ENCODE measurements around the gene PAQR4. TPM values are rescaled to one million over a fixed set of nuclear protein-coding genes. Genes with fewer than 3 reads are reported as not detected.

Gene PAQR4
- total RNA-seq, 2 experiments from 2014 or later: 29.4 to 30.4 TPM

DNA sequence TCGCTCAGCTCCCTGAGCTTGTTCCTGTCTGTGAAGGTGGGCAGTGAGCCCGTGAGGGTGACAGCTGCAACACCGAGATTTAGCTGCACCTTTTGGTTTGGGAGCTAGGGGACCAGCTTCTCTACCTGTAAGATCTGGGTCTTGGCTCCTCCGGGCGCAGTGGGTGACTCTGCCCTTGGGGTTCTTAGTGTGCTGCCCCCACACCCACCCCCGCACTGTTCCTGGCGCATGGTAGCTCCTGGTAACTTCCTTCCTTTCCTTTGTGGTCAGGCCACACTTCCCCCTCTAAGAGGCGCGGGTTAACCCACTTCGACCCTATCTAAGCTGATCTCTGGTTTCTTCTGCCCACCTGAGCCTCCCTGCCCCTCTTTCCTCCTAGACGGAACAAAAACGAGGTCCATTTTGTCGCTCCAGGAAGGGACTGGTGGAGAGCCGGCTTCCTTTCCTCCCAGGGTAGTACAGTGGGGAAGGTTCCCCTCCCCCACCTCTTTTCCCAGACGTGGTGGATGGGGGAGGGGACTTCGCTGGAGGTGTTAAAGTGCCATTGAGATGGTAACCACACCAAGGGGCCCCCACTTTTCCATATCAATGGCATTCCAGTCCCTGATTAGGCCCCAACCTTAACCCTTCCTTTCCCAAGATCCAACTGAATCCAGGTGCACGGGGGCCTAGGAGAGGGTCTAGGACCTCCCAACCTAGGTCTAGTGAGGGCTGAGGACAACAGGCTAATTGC is 39.0 kb downstream of the PAQR4 start:
- intact Hi-C loops (cut with micrococcal nuclease): no loop called here
- ATAC-seq: no peak
- Mint-ChIP-seq H3K36me3 (ENCODE audit: low read depth) (no peaks in the 10 kb centered on the region), H3K27ac (no peak overlapping the region), H3K4me3 (no peak overlapping the region), H3K9me3 (no peaks in the 10 kb centered on the region), H3K27me3 (peaks cover 14% of the 10 kb centered on the region), H3K4me1 (ENCODE audit: low read depth) (peaks cover 21% of the 10 kb centered on the region)
- CTCF ChIA-PET: interaction anchor here (0.7 to 5.3 kb wide), 9 partner anchors 13 to 121 kb away, joined by 3 to 56 read pairs (median 7); partner anchors contain the start of genes CLDN6, HCFC1R1, THOC6 and TNFRSF12A
- POLR2A ChIA-PET: interaction anchor here (1.7 kb wide), 2 partner anchors 12 to 19 kb away, joined by 5 to 6 read pairs; partner anchors contain the start of gene TNFRSF12A
- TF ChIP-seq, protein P1, sequence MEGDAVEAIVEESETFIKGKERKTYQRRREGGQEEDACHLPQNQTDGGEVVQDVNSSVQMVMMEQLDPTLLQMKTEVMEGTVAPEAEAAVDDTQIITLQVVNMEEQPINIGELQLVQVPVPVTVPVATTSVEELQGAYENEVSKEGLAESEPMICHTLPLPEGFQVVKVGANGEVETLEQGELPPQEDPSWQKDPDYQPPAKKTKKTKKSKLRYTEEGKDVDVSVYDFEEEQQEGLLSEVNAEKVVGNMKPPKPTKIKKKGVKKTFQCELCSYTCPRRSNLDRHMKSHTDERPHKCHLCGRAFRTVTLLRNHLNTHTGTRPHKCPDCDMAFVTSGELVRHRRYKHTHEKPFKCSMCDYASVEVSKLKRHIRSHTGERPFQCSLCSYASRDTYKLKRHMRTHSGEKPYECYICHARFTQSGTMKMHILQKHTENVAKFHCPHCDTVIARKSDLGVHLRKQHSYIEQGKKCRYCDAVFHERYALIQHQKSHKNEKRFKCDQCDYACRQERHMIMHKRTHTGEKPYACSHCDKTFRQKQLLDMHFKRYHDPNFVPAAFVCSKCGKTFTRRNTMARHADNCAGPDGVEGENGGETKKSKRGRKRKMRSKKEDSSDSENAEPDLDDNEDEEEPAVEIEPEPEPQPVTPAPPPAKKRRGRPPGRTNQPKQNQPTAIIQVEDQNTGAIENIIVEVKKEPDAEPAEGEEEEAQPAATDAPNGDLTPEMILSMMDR (IDR thresholded peaks at IDR 0.05): no peak
- peak; percentile 28 for DNase-seq

DNA sequence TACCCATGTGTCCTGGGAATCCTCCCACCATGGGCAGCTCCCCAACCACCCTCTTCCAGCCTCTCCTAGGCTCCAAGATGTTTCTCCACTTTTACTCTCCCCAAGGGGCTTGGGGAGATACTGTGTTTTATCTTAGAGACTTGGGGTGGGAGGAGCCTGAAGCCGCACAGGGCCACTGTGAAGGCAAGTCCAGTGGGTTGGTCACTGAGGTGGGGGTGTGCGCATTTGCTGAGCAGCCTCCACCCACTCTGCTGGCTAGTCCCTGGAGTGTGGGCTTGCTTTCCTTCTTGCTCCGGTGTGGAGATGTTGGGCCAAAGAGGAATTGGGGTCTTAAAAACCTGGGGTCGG is 39.5 kb downstream of the PAQR4 start:
- ChIA-PET CTCF (interaction anchor here (1.2 to 5.3 kb wide), 4 partner anchors 12 to 120 kb away, joined by 7 to 56 read pairs (median 10); partner anchors contain the start of genes CLDN6, HCFC1R1, THOC6 and TNFRSF12A), POLR2A (interaction anchor here (1.7 kb wide), 2 partner anchors 11 to 19 kb away, joined by 5 to 6 read pairs; partner anchors contain the start of gene TNFRSF12A)
- Mint-ChIP-seq H3K9me3 (no peaks in the 10 kb centered on the region), H3K4me3 (no peak overlapping the region), H3K27ac (no peak overlapping the region), H3K36me3 (ENCODE audit: low read depth) (no peaks in the 10 kb centered on the region), H3K4me1 (ENCODE audit: low read depth) (peaks cover 21% of the 10 kb centered on the region), H3K27me3 (peaks cover 14% of the 10 kb centered on the region)
- DNase-seq: no peak
- no peak for ATAC-seq
- intact Hi-C loops (cut with micrococcal nuclease): no loop called here
- TF ChIP-seq, protein P1 (IDR thresholded peaks at IDR 0.05): no peak

DNA sequence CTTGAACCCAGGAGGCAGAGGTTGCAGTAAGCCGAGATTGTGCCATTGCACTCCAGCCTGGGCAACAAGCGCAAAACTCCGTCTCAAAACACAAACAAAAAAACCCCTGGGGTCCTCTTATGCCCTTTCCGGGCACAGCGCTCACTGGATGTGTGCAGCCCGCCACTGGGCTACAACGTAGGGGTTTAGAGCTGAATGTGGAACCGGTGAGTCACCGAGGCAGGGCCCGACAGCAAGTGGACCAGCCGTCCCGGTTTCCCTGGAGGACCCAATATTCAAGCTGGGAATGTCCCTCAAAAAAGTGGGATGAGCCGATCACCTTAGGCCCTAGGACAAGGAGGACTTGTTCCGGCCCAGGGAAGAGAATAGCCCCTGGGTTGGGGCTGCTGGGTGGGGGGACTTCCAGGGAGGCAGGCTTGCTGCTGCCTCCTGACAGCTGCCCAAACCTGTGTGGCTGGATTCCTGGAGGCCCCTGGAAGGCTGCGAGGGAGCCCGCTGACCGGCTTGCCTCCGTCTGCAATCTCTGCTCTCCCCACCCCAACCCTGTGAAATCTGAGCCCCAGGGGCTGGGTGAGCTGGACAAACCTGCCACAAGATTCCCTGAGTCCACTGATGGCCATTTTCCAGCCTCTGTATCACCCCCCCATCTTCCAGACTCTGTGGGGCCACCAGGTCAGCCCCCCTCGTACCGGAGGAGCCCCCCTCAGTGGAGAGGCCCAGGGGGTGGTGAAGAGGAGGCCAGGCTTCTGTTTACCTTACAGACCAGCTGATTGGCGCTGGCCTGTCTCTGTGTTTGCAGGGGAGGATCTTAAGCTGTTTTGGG is 40.6 kb downstream of the PAQR4 start:
- ATAC-seq (no peak), DNase-seq (no peak)
- TF ChIP-seq, protein P1 (IDR thresholded peaks at IDR 0.05): no peak
- ChIA-PET POLR2A (no interaction called here), CTCF (interaction anchor here (0.8 to 2.1 kb wide), 5 partner anchors 9 to 83 kb away, joined by 3 to 12 read pairs (median 8); partner anchors contain the start of gene TNFRSF12A)
- Mint-ChIP-seq H3K27me3 (peaks cover 13% of the 10 kb centered on the region), H3K27ac (no peak overlapping the region), H3K9me3 (no peaks in the 10 kb centered on the region), H3K36me3 (ENCODE audit: low read depth) (no peaks in the 10 kb centered on the region), H3K4me1 (ENCODE audit: low read depth) (peaks cover 21% of the 10 kb centered on the region), H3K4me3 (no peak overlapping the region)
- intact Hi-C loops (cut with micrococcal nuclease): no loop called here

DNA sequence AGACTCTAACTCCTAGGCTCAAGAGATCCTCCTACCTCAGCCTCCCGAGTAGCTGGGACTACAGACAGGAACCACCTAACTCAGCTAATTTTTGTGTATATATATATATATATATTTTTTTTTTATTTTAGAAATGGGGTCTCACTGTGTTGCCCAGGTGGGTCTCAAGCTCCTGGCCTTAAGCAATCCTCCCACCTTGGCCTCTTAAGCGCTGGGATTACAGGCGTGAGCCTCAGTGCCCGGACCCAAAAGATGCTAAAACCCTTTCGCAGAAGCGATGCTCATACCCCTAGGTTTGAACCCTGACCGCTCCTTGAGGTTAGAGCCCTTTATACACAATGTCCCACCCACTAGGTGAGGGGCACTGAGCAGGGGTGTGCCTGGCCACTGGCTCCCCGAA is 41.4 kb downstream of the PAQR4 start:
- Mint-ChIP-seq H3K4me3 (no peak overlapping the region), H3K36me3 (ENCODE audit: low read depth) (no peaks in the 10 kb centered on the region), H3K27ac (no peak overlapping the region), H3K9me3 (no peaks in the 10 kb centered on the region), H3K27me3 (peaks cover 10% of the 10 kb centered on the region), H3K4me1 (ENCODE audit: low read depth) (peaks cover 21% of the 10 kb centered on the region)
- ChIA-PET POLR2A (no interaction called here), CTCF (interaction anchor here (1.6 to 2.1 kb wide), 4 partner anchors 10 to 83 kb away, joined by 4 to 12 read pairs (median 9); partner anchors contain the start of gene TNFRSF12A)
- intact Hi-C loops (cut with micrococcal nuclease): no loop called here
- TF ChIP-seq, protein P1 (IDR thresholded peaks at IDR 0.05): no peak
- ATAC-seq (no peak), DNase-seq (no peak)
